CD4-positive, alpha-beta T cell treated with Interleukin-4 for 4 hours (primary cell): ENCODE results near the gene ZACN.

Experiments used
- DNase-seq: peaks from one replicate; pipeline ENCODE4 v3.0.0-alpha.2; 2020

Gene ZACN

GRCh38 chr17:76104896-76105231 lies 25.9 kb downstream of the ZACN start:
- DNase-seq = no peak

- DNase-seq = no peak
Observed at GRCh38 chr17:76106703-76107102, 27.7 kb downstream of the ZACN start.

- DNase-seq = peak; percentile 22
Observed at GRCh38 chr17:76107509-76107908, 28.5 kb downstream of the ZACN start.

- DNase-seq = no peak
Observed at GRCh38 chr17:76111956-76112355, 33.0 kb downstream of the ZACN start.

- DNase-seq = no peak
Observed at GRCh38 chr17:76115138-76115754, 36.3 kb downstream of the ZACN start.

- DNase-seq = no peak
Observed at GRCh38 chr17:76119409-76120371, 40.7 kb downstream of the ZACN start.

GRCh38 chr17:76120658-76121008 lies 41.7 kb downstream of the ZACN start:
- DNase-seq = no peak

- DNase-seq = no peak
Observed at GRCh38 chr17:76121932-76122430, 43.0 kb downstream of the ZACN start.

- DNase-seq = no peak
Observed at GRCh38 chr17:76122431-76123190, 43.6 kb downstream of the ZACN start.

- no peak for DNase-seq
Observed at GRCh38 chr17:76123191-76123499, 44.2 kb downstream of the ZACN start.

- no peak for DNase-seq
Observed at GRCh38 chr17:76123749-76124581, 45.0 kb downstream of the ZACN start.

- DNase-seq = no peak
Observed at GRCh38 chr17:76124582-76125390, 45.8 kb downstream of the ZACN start.

- no peak for DNase-seq
Observed at GRCh38 chr17:76125391-76125675, 46.4 kb downstream of the ZACN start.

- no peak for DNase-seq
Observed at GRCh38 chr17:76125922-76126321, 46.9 kb downstream of the ZACN start.

GRCh38 chr17:76130473-76130872 lies 51.5 kb downstream of the ZACN start:
- no peak for DNase-seq

GRCh38 chr17:76131051-76131691 lies 52.2 kb downstream of the ZACN start:
- DNase-seq = no peak

- no peak for DNase-seq
Observed at GRCh38 chr17:76131692-76132573, 53.0 kb downstream of the ZACN start.
